ENCODE measurements around the gene USH2A. TPM values are rescaled to one million over a fixed set of nuclear protein-coding genes. Genes with fewer than 3 reads are reported as not detected.

Gene USH2A
- total RNA-seq, 4 donors from 2014 or later, result not detected

DNA sequence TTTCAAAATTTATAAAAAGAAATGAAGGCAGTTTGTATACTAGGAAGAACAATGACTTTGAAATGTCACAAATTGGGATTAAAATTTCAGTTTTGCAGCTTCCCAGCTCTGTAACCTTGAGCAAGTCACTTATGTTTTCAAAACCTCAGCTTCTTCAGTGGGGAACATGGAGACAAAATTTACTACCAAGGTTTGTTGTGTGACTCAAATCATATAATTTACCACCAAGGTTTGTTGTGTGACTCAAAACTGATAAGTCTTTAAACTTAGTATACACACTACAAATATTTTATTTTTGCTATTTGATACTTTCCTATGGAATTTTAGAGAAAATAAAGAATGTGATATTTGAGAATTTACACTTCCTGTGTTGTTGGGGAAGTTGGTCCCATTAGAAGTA lies 636.3 kb downstream of the USH2A start:
- ATAC-seq (ENCODE audit: low FRiP score) (no peak), DNase-seq (ENCODE audit: low spot score) (no peak)
- TF ChIP-seq CTCF (IDR thresholded peaks at IDR 0.05), result no peak

GRCh38 chr1:215780641-215781040 lies 642.6 kb downstream of the USH2A start:
- no peak for DNase-seq (ENCODE audit: low spot score)
- TF ChIP-seq CTCF (IDR thresholded peaks at IDR 0.05), result no peak
- ATAC-seq (ENCODE audit: low FRiP score), result no peak

- DNase-seq (ENCODE audit: low spot score) (no peak), ATAC-seq (ENCODE audit: low FRiP score) (no peak)
- no peak for TF ChIP-seq CTCF (IDR thresholded peaks at IDR 0.05)
These were observed 643.1 kb downstream of the USH2A start for GRCh38 chr1:215780139-215780538.

DNA sequence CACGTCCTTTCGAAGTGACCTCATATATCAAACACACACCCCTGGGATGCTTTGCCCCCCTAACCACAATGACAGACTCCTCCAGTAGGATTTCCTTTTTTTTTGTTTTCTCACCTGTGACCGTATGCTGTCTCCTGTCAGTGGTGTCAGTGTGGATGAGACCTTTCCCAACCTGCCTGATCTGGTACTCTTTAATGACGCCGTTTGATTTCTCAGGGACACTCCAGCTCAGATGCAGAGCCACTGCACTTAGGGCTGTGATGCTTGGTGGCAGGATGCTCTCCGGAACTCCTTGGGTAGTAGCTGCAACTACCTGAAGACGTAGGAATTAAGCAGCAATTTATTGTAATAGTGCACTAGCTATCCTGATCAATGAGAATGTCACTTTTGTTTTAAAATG lies 643.5 kb downstream of the USH2A start:
- DNase-seq (ENCODE audit: low spot score), result no peak
- no peak for TF ChIP-seq CTCF (IDR thresholded peaks at IDR 0.05)
- no peak for ATAC-seq (ENCODE audit: low FRiP score)

DNA sequence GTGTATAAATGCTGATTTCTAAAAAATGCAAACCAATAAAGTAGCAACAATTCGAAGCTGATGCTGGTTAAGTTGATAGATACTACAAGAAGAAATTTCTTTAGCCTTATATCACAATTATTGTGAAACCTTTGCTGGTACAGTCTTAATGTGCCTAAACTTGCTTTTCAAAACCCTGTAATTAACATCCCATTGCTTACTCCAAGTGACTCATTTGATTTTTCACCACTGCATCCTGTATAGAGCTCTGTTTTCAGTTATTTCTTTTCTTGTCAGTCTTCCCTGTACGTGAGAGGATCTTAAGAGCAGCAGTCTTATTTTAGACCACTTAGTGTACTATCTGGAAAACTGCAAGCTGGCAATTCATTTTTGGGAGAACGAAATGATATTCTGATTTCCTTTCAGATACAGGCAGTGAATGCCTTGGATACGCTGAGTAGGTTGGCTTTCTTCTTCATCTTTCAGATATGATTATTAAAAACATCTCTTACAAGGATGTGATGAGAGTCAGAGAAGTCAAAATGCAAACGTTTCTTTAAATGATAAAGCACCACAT lies 645.8 kb downstream of the USH2A start:
- DNase-seq (ENCODE audit: low spot score) (no peak), ATAC-seq (ENCODE audit: low FRiP score) (no peak)
- no peak for TF ChIP-seq CTCF (IDR thresholded peaks at IDR 0.05)

DNA sequence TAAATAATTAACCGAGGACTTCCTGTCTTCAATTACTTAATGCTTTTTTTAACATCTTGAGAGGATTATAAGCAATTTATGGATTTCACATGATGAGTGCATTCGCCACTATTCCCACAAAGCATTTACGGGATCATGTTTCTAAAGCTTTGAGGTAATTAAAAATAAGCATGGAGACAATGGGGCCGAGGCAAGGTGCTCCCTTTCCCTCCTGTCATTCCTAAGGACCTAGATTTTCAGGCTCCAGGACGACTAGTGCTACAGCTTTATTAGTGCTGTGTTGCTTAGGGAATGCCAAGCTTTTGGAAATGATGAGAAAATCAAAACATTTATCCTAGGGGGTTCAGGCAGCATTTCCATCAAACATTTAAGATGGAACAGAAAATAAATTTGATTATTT lies 646.9 kb downstream of the USH2A start:
- TF ChIP-seq CTCF (IDR thresholded peaks at IDR 0.05), result no peak
- no peak for DNase-seq (ENCODE audit: low spot score)
- ATAC-seq (ENCODE audit: low FRiP score), result no peak

GRCh38 chr1:215772151-215772550 lies 651.1 kb downstream of the USH2A start:
- no peak for DNase-seq (ENCODE audit: low spot score)
- no peak for ATAC-seq (ENCODE audit: low FRiP score)
- no peak for TF ChIP-seq CTCF (IDR thresholded peaks at IDR 0.05)
